ENCODE results near the gene TOMM7. TPM values are rescaled to one million over a fixed set of nuclear protein-coding genes. Genes with fewer than 3 reads are reported as not detected.
"Not testable (repeated sequence)": the region's sequence is repeated elsewhere in the genome, so short reads cannot be mapped to it uniquely, and the experiment has no call there.

Gene TOMM7
- polyA plus RNA-seq, 10 donors: 640 to 905 (median 787) TPM

- no peak for DNase-seq
These were observed 4.9 kb upstream of the TOMM7 start for GRCh38 chr7:22827563-22827962.

GRCh38 chr7:22826593-22826992, 3.9 kb upstream of the TOMM7 start:
- DNase-seq: no peak

GRCh38 chr7:22824760-22825159, 2.1 kb upstream of the TOMM7 start:
- no peak for DNase-seq

GRCh38 chr7:22823142-22823497, 471 bp upstream of the TOMM7 start:
- no peak for DNase-seq

- DNase-seq: peak in 1 of 3 donors; percentile 52
These were observed 755 bp downstream of the TOMM7 start for GRCh38 chr7:22821702-22822485.

- DNase-seq: no peak
These were observed 3.2 kb downstream of the TOMM7 start for GRCh38 chr7:22819476-22819875.

GRCh38 chr7:22814261-22815208, 8.1 kb downstream of the TOMM7 start:
- DNase-seq: no peak

- no peak for DNase-seq
These were observed 10.3 kb downstream of the TOMM7 start for GRCh38 chr7:22812353-22812752.

GRCh38 chr7:22811746-22812280, 10.8 kb downstream of the TOMM7 start:
- DNase-seq: no peak

- DNase-seq: no peak
These were observed 11.8 kb downstream of the TOMM7 start for GRCh38 chr7:22810843-22811242.

- DNase-seq: no peak
These were observed 12.6 kb downstream of the TOMM7 start for GRCh38 chr7:22809902-22810642.

- no peak for DNase-seq
These were observed 14.5 kb downstream of the TOMM7 start for GRCh38 chr7:22808140-22808539.

- no peak for DNase-seq
These were observed 15.9 kb downstream of the TOMM7 start for GRCh38 chr7:22806752-22807151.

- no peak for DNase-seq
These were observed 17.4 kb downstream of the TOMM7 start for GRCh38 chr7:22805227-22805626.

- not testable (repeated sequence) for DNase-seq
These were observed 19.8 kb downstream of the TOMM7 start for GRCh38 chr7:22802831-22803230.

- DNase-seq: no peak
These were observed 20.2 kb downstream of the TOMM7 start for GRCh38 chr7:22802426-22802825.

- no peak for DNase-seq
These were observed 20.7 kb downstream of the TOMM7 start for GRCh38 chr7:22801912-22802311.

GRCh38 chr7:22799633-22800032, 23.0 kb downstream of the TOMM7 start:
- no peak for DNase-seq

- DNase-seq: no peak
These were observed 28.8 kb downstream of the TOMM7 start for GRCh38 chr7:22793593-22794462.

GRCh38 chr7:22791204-22792158, 31.2 kb downstream of the TOMM7 start:
- DNase-seq: no peak

All from muscle of back (tissue), 11 donors.